GM20000 (cell line): ENCODE measurements around the gene TNFSF9.
"Not testable (repeated sequence)": the region's sequence is repeated elsewhere in the genome, so short reads cannot be mapped to it uniquely, and the experiment has no call there.

Experiments
- DNase-seq: peaks from one replicate; pipeline ENCODE4 v3.0.0; 2012; ENCODE audit warnings: low spot score
- CTCF ChIP-seq: IDR thresholded peaks from 2 replicates; pipeline ENCODE4 v1.5.1; 2012; ENCODE audit warnings: mild to moderate bottlenecking, control low read depth; ENCODE audit errors: extremely low read depth, missing control alignments

Gene TNFSF9

GRCh38 chr19:6556043-6556449, 25.2 kb downstream of the TNFSF9 start:
- DNase-seq, result no peak
- no peak for TF ChIP-seq CTCF

- no peak for TF ChIP-seq CTCF
- peak; percentile 31 for DNase-seq
Measured at GRCh38 chr19:6556480-6557195, 25.8 kb downstream of the TNFSF9 start.

GRCh38 chr19:6562437-6562836, 31.6 kb downstream of the TNFSF9 start:
- not testable (repeated sequence) for DNase-seq

- no peak for TF ChIP-seq CTCF
- DNase-seq, result peak; percentile 33
Measured at GRCh38 chr19:6564393-6564792, 33.6 kb downstream of the TNFSF9 start.

GRCh38 chr19:6566727-6567126, 35.9 kb downstream of the TNFSF9 start:
- DNase-seq, result not testable (repeated sequence)

- no peak for DNase-seq
- TF ChIP-seq CTCF, result no peak
Measured at GRCh38 chr19:6568010-6568526, 37.2 kb downstream of the TNFSF9 start.

GRCh38 chr19:6568816-6569215, 38.0 kb downstream of the TNFSF9 start:
- DNase-seq, result no peak

GRCh38 chr19:6570764-6571163, 39.9 kb downstream of the TNFSF9 start:
- no peak for TF ChIP-seq CTCF
- DNase-seq, result no peak

More at GRCh38 chr19:6568816-6569215, 38.0 kb downstream of the TNFSF9 start:
- TF ChIP-seq CTCF, result no peak
